NB4 (cell line): ENCODE measurements around the gene RAD51B.

ENCODE experiments used
- CTCF ChIP-seq: IDR thresholded peaks from one replicate; pipeline ENCODE4 v1.5.1; 2012; ENCODE audit warnings: low read depth, low read length
- MAX ChIP-seq: IDR thresholded peaks from 2 replicates; pipeline ENCODE4 v1.6.1; 2011; ENCODE audit warnings: low read depth, low read length
- POLR2A ChIP-seq: IDR thresholded peaks from 2 replicates; pipeline ENCODE4 v1.6.1; 2011; ENCODE audit warnings: mild to moderate bottlenecking; ENCODE audit not compliant: insufficient read length; ENCODE audit errors: extremely low read depth

GRCh38 chr14:68464711-68465110 lies 645.1 kb downstream of the RAD51B start:
- no peak for TF ChIP-seq CTCF
- no peak for TF ChIP-seq POLR2A
- TF ChIP-seq MAX: no peak
